NCI-H524 (cell line): ENCODE results near the gene PTPN18.
"Not testable (repeated sequence)": the region's sequence is repeated elsewhere in the genome, so short reads cannot be mapped to it uniquely, and the experiment has no call there.

Experiments
- DNase-seq, 2 experiments: peaks; one replicate each; lab custom pipeline; 2025; lab: John Stamatoyannopoulos, UW

Gene PTPN18

GRCh38 chr2:130381145-130381544 lies 25.3 kb downstream of the PTPN18 start:
- DNase-seq = no peak

- no peak for DNase-seq
These were observed 25.8 kb downstream of the PTPN18 start for GRCh38 chr2:130381619-130382018.

- no peak for DNase-seq
These were observed 26.6 kb downstream of the PTPN18 start for GRCh38 chr2:130382313-130382917.

GRCh38 chr2:130385709-130386108 lies 29.9 kb downstream of the PTPN18 start:
- DNase-seq = no peak

- no peak for DNase-seq
These were observed 31.2 kb downstream of the PTPN18 start for GRCh38 chr2:130387071-130387400.

- no peak for DNase-seq
These were observed 31.9 kb downstream of the PTPN18 start for GRCh38 chr2:130387804-130388203.

GRCh38 chr2:130388221-130388907 lies 32.5 kb downstream of the PTPN18 start:
- no peak for DNase-seq

- no peak for DNase-seq
These were observed 33.5 kb downstream of the PTPN18 start for GRCh38 chr2:130389358-130389757.

GRCh38 chr2:130389783-130390182 lies 33.9 kb downstream of the PTPN18 start:
- no peak for DNase-seq

- no peak for DNase-seq
These were observed 34.7 kb downstream of the PTPN18 start for GRCh38 chr2:130390460-130391057.

- DNase-seq = peak; percentile 44 to 71
These were observed 35.4 kb downstream of the PTPN18 start for GRCh38 chr2:130391058-130391871.

- DNase-seq = peak in 1 of 2 experiments; percentile 51
These were observed 36.2 kb downstream of the PTPN18 start for GRCh38 chr2:130391872-130392670.

- DNase-seq = peak in 1 of 2 experiments; percentile 11
These were observed 37.6 kb downstream of the PTPN18 start for GRCh38 chr2:130393318-130393910.

- DNase-seq = not testable (repeated sequence)
These were observed 50.4 kb downstream of the PTPN18 start for GRCh38 chr2:130406280-130406679.

- not testable (repeated sequence) for DNase-seq
These were observed 60.8 kb downstream of the PTPN18 start for GRCh38 chr2:130416693-130417092.

GRCh38 chr2:130418845-130419244 lies 63.0 kb downstream of the PTPN18 start:
- DNase-seq = not testable (repeated sequence)
